Fibroblast of lung (primary cell): ENCODE results near the gene GPR155. TPM values are rescaled to one million over a fixed set of nuclear protein-coding genes. Genes with fewer than 3 reads are reported as not detected.

Experiments
- DNase-seq, 2 donors: peaks; one replicate each; pipeline versions ENCODE4 v3.0.0 to v3.0.0-alpha.2; 2010; ENCODE audit warnings: low read depth in 2 of 2
- H2AFZ ChIP-seq: 2 replicates; pipeline ENCODE4 v1.5.1; 2012; ENCODE audit warnings: low read length, control low read depth, inconsistent platforms
- H3K27ac ChIP-seq: 2 replicates; pipeline ENCODE4 v1.5.1; 2011; ENCODE audit warnings: low read length, control low read depth; ENCODE audit not compliant: insufficient read depth
- H3K27me3 ChIP-seq: 2 replicates; pipeline ENCODE4 v1.5.1; 2011; ENCODE audit warnings: mild to moderate bottlenecking, low read length; ENCODE audit not compliant: control insufficient read depth, insufficient read depth
- H3K36me3 ChIP-seq: 2 replicates; pipeline ENCODE4 v1.5.1; 2011; ENCODE audit warnings: low read length; ENCODE audit not compliant: control insufficient read depth, insufficient read depth
- H3K4me1 ChIP-seq: 2 replicates; pipeline ENCODE4 v1.5.1; 2011; ENCODE audit warnings: low read length; ENCODE audit not compliant: control insufficient read depth, insufficient read depth; ENCODE audit errors: extremely low read depth
- H3K4me2 ChIP-seq: 2 replicates; pipeline ENCODE4 v1.5.1; 2011; ENCODE audit warnings: low read length, control low read depth; ENCODE audit not compliant: insufficient read depth; ENCODE audit errors: extremely low read depth
- H3K4me3 ChIP-seq, 4 experiments: fragments of 200-600 bp in 1 of 4; sonication (generic) in 1 of 4; replicated peaks in 1 of 4; 2 replicates each; pipeline ENCODE4 v1.5.1; 2011 to 2016; ENCODE audit warnings: low read length in 4 of 4, low read depth in 3 of 4, mild to moderate bottlenecking in 3 of 4, control low read depth in 2 of 4, inconsistent platforms in 1 of 4, mixed read lengths in 1 of 4; ENCODE audit not compliant: insufficient read depth in 1 of 4; ENCODE audit errors: control extremely low read depth in 1 of 4
- H3K79me2 ChIP-seq: 2 replicates; pipeline ENCODE4 v1.5.1; 2012; ENCODE audit warnings: mild to moderate bottlenecking, low read length, inconsistent platforms; ENCODE audit not compliant: control insufficient read depth, insufficient read depth
- H3K9ac ChIP-seq: 2 replicates; pipeline ENCODE4 v1.5.1; 2011; ENCODE audit warnings: mild to moderate bottlenecking, low read length, control low read depth; ENCODE audit not compliant: insufficient read depth
- H3K9me3 ChIP-seq: 2 replicates; pipeline ENCODE4 v1.5.1; 2012; ENCODE audit warnings: low read depth, low read length; ENCODE audit not compliant: control insufficient read depth, insufficient read depth
- H4K20me1 ChIP-seq: 2 replicates; pipeline ENCODE4 v1.5.1; 2011; ENCODE audit warnings: low read length; ENCODE audit not compliant: control insufficient read depth, insufficient read depth; ENCODE audit errors: extremely low read depth
- EZH2 ChIP-seq: IDR thresholded peaks from 2 replicates; pipeline ENCODE4 v1.5.1; 2012; ENCODE audit warnings: low read length, control low read depth, mild to moderate bottlenecking; ENCODE audit errors: missing control alignments
- polyA plus RNA-seq, 2 donors: library from polyadenylated mRNA; depleted of rRNA in 1 of 2; stranded (reverse) in 1 of 2; unstranded in 1 of 2; fragments of >200 nt; gene quantifications; 2 replicates each; pipeline ENCODE4 v1.2.1, GENCODE V29; 2011 to 2012; ENCODE audit warnings: missing spikeins in 1 of 2
- total RNA-seq: library from RNA; depleted of rRNA; stranded (reverse); fragments of >200 nt; gene quantifications from 2 replicates; pipeline ENCODE4 v1.2.1, GENCODE V29; 2014
- TF ChIP-seq, protein P1 (sequence below), 2 donors: IDR thresholded peaks in 1 of 2; conservative IDR thresholded peaks in 1 of 2; 1 replicate in 1 of 2; 2 replicates in 1 of 2; pipeline ENCODE4 v1.5.1; 2011 to 2012; ENCODE audit warnings: low read length in 2 of 2, control low read depth in 1 of 2, inconsistent platforms in 1 of 2, low read depth in 1 of 2, mild to moderate bottlenecking in 1 of 2

GPR155 gene
- total and polyA plus RNA-seq, 2 donors (not counting 1 experiment from before 2014, with no cell fraction given) = 5.1 to 6.4 TPM

GRCh38 chr2:174535083-174535482 is 48.3 kb upstream of the GPR155 start:
- no peaks in the 10 kb centered on the region for H3K36me3 ChIP-seq
- no peak overlapping the region for H3K4me3 ChIP-seq
- no peaks in the 10 kb centered on the region for H3K79me2 ChIP-seq
- no peaks in the 10 kb centered on the region for H3K9me3 ChIP-seq
- no peaks in the 10 kb centered on the region for H4K20me1 ChIP-seq
- H3K27me3 ChIP-seq = no peaks in the 10 kb centered on the region
- no peak for DNase-seq
- no peak overlapping the region for H3K9ac ChIP-seq
- H3K4me1 ChIP-seq = no peaks in the 10 kb centered on the region
- TF ChIP-seq EZH2 = no peak
- TF ChIP-seq, protein P1, sequence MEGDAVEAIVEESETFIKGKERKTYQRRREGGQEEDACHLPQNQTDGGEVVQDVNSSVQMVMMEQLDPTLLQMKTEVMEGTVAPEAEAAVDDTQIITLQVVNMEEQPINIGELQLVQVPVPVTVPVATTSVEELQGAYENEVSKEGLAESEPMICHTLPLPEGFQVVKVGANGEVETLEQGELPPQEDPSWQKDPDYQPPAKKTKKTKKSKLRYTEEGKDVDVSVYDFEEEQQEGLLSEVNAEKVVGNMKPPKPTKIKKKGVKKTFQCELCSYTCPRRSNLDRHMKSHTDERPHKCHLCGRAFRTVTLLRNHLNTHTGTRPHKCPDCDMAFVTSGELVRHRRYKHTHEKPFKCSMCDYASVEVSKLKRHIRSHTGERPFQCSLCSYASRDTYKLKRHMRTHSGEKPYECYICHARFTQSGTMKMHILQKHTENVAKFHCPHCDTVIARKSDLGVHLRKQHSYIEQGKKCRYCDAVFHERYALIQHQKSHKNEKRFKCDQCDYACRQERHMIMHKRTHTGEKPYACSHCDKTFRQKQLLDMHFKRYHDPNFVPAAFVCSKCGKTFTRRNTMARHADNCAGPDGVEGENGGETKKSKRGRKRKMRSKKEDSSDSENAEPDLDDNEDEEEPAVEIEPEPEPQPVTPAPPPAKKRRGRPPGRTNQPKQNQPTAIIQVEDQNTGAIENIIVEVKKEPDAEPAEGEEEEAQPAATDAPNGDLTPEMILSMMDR (conservative IDR thresholded peaks at IDR 0.05 in 1 of 2, IDR thresholded peaks at IDR 0.05 in 1 of 2; ENCODE audit: low read depth in 1 of 2, low read length in 2 of 2) = no peak
- no peak overlapping the region for H2AFZ ChIP-seq
- H3K4me2 ChIP-seq = no peak overlapping the region
- H3K27ac ChIP-seq = no peak overlapping the region

GRCh38 chr2:174529916-174530315 is 43.1 kb upstream of the GPR155 start:
- no peak for DNase-seq

GRCh38 chr2:174527959-174528358 is 41.1 kb upstream of the GPR155 start:
- no peaks in the 10 kb centered on the region for H3K9me3 ChIP-seq
- no peaks in the 10 kb centered on the region for H4K20me1 ChIP-seq
- no peaks in the 10 kb centered on the region for H3K36me3 ChIP-seq
- DNase-seq = no peak
- H3K9ac ChIP-seq = no peak overlapping the region
- no peak overlapping the region for H2AFZ ChIP-seq
- no peaks in the 10 kb centered on the region for H3K4me1 ChIP-seq
- TF ChIP-seq EZH2 = no peak
- no peaks in the 10 kb centered on the region for H3K79me2 ChIP-seq
- no peaks in the 10 kb centered on the region for H3K27me3 ChIP-seq
- H3K4me2 ChIP-seq = no peak overlapping the region
- no peak overlapping the region for H3K27ac ChIP-seq
- H3K4me3 ChIP-seq = no peak overlapping the region

More at GRCh38 chr2:174529916-174530315, 43.1 kb upstream of the GPR155 start:
- H4K20me1 ChIP-seq = no peaks in the 10 kb centered on the region
- H3K4me2 ChIP-seq = no peak overlapping the region
- H3K27ac ChIP-seq = no peak overlapping the region
- H3K9ac ChIP-seq = no peak overlapping the region
- TF ChIP-seq, protein P1 (conservative IDR thresholded peaks at IDR 0.05 in 1 of 2, IDR thresholded peaks at IDR 0.05 in 1 of 2; ENCODE audit: low read depth in 1 of 2, low read length in 2 of 2) = no peak
- TF ChIP-seq EZH2 = no peak
- no peaks in the 10 kb centered on the region for H3K4me1 ChIP-seq
- no peaks in the 10 kb centered on the region for H3K9me3 ChIP-seq
- H3K27me3 ChIP-seq = no peaks in the 10 kb centered on the region
- no peak overlapping the region for H2AFZ ChIP-seq
- H3K79me2 ChIP-seq = no peaks in the 10 kb centered on the region
- H3K36me3 ChIP-seq = no peaks in the 10 kb centered on the region
- H3K4me3 ChIP-seq = no peak overlapping the region
